ENCODE results near the gene RIPK4.
"Not testable (repeated sequence)": the region's sequence is repeated elsewhere in the genome, so short reads cannot be mapped to it uniquely, and the experiment has no call there.

Gene RIPK4

DNA sequence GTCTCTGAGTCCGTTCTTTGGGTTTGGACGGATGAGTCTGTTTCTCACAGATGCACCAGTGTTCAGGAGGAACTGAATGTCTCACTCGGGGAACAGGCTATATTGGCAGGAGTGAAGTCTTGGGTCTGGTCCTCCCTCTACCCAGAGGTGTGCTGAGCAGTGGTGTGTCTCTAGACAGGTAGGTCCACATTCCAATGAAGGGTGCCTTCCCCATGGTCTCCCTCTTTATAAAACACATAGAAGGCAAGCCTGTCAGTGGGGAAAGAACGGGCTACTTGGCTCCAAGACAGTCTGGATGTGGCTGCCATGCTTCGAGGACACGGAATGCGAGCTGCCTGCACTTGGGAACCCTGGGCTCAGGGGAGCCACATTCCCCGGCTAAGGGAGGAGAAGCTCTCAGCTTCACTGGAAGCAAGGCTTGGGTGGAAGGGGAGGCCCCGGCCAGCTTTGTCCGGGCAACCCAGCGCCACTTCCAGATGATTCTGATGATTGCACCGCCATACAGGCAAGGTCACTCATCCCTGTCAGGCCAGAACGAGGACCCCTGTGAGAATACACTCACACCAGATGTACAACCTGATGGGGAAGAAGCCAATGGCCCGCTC is 29.7 kb upstream of the RIPK4 start:
- TF ChIP-seq, protein P1, sequence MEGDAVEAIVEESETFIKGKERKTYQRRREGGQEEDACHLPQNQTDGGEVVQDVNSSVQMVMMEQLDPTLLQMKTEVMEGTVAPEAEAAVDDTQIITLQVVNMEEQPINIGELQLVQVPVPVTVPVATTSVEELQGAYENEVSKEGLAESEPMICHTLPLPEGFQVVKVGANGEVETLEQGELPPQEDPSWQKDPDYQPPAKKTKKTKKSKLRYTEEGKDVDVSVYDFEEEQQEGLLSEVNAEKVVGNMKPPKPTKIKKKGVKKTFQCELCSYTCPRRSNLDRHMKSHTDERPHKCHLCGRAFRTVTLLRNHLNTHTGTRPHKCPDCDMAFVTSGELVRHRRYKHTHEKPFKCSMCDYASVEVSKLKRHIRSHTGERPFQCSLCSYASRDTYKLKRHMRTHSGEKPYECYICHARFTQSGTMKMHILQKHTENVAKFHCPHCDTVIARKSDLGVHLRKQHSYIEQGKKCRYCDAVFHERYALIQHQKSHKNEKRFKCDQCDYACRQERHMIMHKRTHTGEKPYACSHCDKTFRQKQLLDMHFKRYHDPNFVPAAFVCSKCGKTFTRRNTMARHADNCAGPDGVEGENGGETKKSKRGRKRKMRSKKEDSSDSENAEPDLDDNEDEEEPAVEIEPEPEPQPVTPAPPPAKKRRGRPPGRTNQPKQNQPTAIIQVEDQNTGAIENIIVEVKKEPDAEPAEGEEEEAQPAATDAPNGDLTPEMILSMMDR (IDR thresholded peaks at IDR 0.05; ENCODE audit: insufficient read depth, missing control alignments) = no peak
- no peak for DNase-seq (ENCODE audit: insufficient read length, low spot score)
- no peak for FAIRE-seq

DNA sequence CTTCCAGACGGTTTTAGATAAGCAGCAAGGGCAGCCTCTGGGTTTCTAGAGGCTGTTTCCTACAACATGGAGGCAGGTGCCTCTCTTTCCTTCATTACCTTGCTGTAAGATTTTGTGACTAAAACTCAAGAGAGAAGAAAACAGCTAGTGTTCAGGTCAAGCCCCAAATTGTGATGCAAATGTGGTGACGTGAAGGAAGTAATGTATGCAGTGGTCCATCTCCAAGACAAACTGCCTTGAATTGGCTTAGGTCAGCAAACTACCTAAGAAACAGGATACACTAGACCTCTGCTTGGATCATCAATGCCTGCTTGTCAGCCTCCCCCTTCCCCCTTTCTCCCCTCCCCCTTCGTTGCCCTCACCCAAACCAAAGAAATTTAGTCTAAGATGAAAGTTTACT is 28.9 kb upstream of the RIPK4 start:
- DNase-seq (ENCODE audit: insufficient read length, low spot score) = no peak
- FAIRE-seq = no peak
- TF ChIP-seq, protein P1 (IDR thresholded peaks at IDR 0.05; ENCODE audit: insufficient read depth, missing control alignments) = no peak

DNA sequence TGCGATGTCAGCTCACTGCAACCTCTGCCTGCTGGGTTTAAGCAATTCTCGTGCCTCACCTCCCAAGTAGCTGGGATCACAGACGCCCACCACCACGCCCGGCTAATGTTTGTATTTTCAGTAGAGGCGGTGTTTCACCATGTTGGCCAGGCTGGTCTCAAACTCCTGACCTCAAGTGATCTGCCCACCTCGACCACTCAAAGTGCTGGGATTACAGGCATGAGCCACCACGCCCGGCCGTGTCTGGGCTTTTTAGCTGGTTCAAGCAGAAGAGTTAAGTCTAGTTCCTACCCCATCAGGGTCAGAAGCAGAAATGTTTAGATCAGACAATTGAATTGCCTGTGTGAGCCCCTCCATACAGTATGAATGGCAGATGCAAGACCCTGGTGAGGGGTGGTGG is 27.7 kb upstream of the RIPK4 start:
- DNase-seq (ENCODE audit: insufficient read length, low spot score) = no peak

DNA sequence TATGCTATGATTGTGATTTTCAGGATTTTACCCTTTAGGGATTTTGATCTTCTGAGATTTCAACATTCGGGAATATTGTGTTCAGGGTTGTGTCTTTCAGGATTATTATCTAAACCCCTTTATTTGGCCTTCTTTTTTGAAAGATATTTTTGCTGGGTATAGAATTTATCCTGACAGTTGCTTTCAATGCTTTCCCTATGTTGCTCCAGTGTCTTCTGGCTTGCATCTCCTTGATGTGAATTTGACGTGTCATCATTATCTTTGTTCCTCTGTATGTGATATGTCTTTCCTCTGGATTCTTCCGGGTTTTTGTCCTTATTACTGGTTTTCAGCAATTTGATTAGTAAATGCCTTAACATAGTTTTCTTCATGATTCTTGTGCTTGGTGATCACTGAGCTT is 25.9 kb upstream of the RIPK4 start:
- TF ChIP-seq, protein P1 (IDR thresholded peaks at IDR 0.05; ENCODE audit: insufficient read depth, missing control alignments) = no peak
- DNase-seq (ENCODE audit: insufficient read length, low spot score) (no peak), FAIRE-seq (no peak)

More for the DNA sequence above, 27.7 kb upstream of the RIPK4 start:
- TF ChIP-seq, protein P1 (IDR thresholded peaks at IDR 0.05; ENCODE audit: insufficient read depth, missing control alignments) = no peak
- FAIRE-seq = no peak

DNA sequence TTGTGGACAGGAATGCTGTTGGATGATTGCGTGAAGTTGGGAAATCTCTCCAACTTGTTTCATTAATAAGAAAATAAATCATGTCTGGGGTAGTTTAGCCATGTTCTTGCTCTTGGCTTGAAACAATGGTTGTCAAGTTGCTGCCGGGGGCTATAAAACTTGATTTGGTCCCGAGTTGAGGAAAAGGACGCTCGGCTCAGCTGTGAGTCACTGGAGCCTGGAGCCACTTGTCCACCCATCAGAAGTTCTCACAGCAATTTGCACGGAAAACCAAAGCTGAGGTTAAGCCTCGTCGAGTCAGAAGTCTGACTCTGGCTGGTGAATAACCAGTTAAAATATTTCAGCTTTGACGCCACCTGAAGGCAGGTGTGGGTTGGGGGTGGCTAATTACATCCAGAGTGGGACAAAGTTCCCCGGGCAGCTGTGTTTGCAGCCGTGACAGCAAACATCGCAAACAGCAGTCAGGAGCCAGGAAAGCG is 19.7 kb upstream of the RIPK4 start:
- TF ChIP-seq, protein P1 (IDR thresholded peaks at IDR 0.05; ENCODE audit: insufficient read depth, missing control alignments) = no peak
- no peak for FAIRE-seq
- no peak for DNase-seq (ENCODE audit: insufficient read length, low spot score)

DNA sequence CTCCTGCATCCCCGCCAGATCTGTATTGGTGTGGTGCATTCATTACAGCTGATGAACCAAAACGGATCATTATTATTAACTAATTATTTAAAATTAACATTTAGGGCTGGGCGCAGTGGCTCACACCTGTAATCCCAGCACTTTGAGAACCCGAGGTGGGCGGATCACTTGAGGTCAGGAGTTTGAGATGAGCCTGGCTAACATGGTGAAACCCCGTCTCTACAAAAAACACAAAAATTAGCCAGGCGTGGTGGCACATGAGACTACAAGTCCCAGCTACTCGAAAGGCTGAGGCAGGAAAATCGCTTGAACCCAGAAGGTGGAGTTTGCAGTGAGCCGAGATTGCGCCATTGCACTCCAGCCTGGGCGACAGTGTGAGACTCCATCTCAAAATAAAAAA is 18.4 kb upstream of the RIPK4 start:
- DNase-seq (ENCODE audit: insufficient read length, low spot score) = not testable (repeated sequence)

DNA sequence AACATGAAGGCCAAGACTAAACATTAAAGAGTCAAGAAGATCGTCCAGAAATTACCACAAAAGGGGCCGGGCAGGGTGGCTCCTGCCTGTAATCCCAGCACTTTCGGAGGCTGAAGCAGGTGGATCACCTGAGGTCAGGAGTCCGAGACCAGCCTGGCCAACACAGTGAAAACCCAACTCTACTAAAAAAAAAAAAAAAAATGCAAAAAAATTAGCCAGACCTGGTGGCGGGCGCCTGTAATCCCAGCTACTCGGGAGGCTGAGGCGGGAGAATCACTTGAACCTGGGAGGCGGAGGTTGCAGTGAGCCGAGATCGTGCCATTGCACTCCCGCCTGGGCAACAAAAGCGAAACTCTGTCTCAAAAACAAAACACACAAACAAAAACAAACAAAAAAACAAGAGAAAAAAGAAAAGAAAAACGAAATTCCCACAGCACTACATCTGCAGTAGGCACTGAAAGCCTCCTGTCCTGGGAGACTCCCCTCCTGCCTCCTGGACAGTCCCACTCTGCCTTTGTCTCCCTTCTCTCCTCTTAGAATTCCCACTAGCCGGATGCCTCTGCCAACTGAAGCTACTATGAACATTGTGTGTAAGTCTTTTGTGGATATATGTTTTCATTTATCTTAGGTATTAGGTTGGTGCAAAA is 17.7 kb upstream of the RIPK4 start:
- DNase-seq (ENCODE audit: insufficient read length, low spot score) (no peak), FAIRE-seq (no peak)
- TF ChIP-seq, protein P1 (IDR thresholded peaks at IDR 0.05; ENCODE audit: insufficient read depth, missing control alignments) = no peak

More for the DNA sequence above, 18.4 kb upstream of the RIPK4 start:
- FAIRE-seq = not testable (repeated sequence)
